ENCODE measurements around the gene DPYD.

GRCh38 chr1:97778718-97779117 lies 142.1 kb downstream of the DPYD start:
- TF ChIP-seq TAF1 (IDR thresholded peaks at IDR 0.05; ENCODE audit: low read depth, low read length) (no peak), SPI1 (IDR thresholded peaks at IDR 0.05; ENCODE audit: low read depth, low read length) (no peak), POLR2A (IDR thresholded peaks at IDR 0.05; ENCODE audit: low read depth, low read length) (no peak), POLR2AphosphoS5 (IDR thresholded peaks at IDR 0.05; ENCODE audit: low read depth, low read length) (no peak), PAX5 (IDR thresholded peaks at IDR 0.05; ENCODE audit: insufficient read depth, low read length, severe bottlenecking) (no peak)
